ENCODE results near the gene CSPG5.

Gene CSPG5

DNA sequence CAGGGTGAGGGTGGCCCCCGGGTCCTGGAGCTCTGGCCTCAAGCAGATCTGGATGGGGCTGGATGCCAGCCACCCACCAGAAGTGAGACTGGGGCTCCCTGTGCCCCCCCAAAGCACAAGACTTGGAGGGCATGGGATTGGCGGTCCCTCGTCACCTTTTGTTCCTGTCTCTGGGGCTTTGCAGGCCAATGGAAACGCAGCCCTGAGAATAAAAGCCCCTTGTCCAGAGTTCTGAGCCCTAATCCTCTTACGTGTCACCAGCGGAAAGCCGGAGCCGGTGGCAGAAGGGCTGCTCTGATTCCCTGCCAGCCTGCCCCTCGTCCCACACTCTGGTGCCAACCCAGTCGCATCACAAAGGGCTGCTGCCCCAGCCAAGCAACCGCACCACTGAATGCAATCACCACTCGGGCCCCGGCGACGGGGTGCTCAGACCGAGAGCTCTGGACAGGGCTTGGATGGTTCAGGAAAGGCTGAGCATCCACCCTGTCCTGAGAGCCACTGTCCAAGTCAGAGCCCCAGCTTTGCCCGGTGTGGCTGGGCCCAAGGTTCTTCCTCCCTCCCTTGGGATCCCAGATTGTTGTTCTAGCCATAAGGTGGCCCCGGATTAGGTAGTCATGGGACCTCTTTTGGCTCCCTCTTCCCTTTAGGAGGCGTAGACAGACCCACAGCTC lies 42.3 kb downstream of the CSPG5 start:
- TF ChIP-seq ZNF274 (IDR thresholded peaks at IDR 0.05; ENCODE audit: low read depth, low read length): no peak
- no peak overlapping the region for H3K4me3 ChIP-seq (ENCODE audit: low read length)

DNA sequence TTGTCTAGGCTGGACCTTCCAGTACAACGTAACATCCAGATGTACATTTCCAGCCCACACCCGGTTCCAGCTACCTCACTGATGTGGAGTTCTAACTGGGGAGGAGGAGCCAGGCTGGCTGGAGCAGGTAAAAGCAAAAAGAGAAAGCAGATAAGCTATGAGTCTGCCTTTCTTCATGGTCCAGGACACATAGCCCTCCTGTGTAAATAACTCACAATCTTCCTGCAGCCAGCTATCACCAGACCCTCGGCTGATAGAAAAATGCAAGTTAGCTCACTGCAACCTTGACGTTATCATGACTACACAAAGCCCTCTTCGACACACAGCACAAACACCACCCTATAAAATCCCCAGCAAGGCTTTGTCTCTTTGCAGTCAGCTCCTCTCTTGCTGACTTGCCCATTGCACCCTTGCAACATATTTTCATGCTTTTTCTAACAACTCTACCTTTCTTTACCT lies 44.6 kb downstream of the CSPG5 start:
- TF ChIP-seq ZNF274 (IDR thresholded peaks at IDR 0.05; ENCODE audit: low read depth, low read length): no peak
- no peak overlapping the region for H3K4me3 ChIP-seq (ENCODE audit: low read length)

DNA sequence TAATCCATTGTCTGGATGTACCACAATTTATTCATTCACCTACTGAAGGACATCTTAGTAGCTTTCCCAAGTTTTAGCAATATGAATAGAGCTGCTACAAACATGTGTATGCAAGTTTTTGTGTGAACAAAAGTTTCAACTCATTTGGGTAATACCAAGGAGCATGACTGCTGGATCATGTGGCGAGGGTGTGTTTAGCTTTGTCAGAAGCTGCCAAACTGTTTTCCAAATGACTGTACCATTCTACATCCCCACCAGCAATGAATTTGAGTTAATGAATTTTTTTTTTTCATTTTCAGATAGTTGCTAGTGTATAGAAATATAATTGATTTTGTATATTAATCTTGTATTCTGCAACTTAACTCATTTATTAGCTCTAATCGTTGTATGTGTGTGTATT lies 45.2 kb downstream of the CSPG5 start:
- no peak for TF ChIP-seq ZNF274 (IDR thresholded peaks at IDR 0.05; ENCODE audit: low read depth, low read length)
- H3K4me3 ChIP-seq (ENCODE audit: low read length): no peak overlapping the region

DNA sequence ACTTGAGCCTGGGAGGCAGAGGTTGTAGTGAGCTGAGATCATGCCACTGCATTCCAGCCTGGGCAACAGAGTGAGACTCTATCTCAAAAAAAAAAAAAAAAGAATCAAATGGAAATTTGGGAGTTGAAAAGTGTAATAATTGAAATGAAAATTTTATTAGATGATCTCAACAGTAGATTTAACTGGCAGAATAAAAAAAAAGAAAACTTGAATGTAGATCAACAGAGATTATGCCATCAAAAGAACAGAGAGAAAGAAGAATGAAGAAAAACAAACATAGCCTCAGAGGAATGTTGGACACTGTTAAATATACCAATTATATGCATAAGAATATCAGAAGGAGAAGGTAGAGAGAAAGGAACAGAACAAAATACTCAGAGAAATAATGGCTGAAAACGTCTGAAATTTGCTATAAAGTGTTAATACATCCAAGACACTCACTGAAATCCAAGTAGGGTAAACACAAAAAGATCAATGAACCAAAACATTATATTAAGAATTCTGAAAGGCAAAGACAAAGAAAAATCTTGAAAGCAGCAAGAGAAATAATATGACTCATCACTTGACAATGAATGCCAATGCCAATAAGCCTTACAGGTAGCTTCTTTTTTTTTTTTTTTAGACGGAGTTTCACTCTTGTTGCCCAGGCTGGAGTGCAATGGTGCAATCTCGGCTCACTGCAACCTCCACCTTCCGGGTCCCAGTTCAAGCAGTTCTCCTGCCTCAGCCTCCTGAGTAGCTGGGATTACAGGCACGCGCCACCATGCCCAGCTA lies 50.5 kb downstream of the CSPG5 start:
- no peak for TF ChIP-seq ZNF274 (IDR thresholded peaks at IDR 0.05; ENCODE audit: low read depth, low read length)

DNA sequence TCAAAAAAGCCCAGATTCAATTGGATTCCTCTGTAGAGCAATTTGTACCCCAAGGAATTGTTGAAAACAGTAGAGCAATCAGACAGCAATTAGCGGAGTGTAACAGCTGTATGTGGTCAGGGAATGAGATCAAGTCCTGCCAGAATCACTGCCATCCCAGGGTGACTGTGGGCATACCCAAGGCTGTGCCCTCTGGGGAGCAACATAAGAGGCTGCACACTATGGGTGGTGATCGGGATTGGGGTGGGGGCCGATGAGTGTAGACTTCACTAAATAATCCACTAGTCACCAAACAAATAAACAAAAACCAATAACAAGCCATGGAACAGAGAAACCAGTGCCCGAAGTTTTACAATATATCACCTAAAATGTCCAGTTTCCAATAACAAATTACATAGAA lies 53.0 kb downstream of the CSPG5 start:
- no peak overlapping the region for H3K4me3 ChIP-seq (ENCODE audit: low read length)
- no peak for TF ChIP-seq ZNF274 (IDR thresholded peaks at IDR 0.05; ENCODE audit: low read depth, low read length)

More for the DNA sequence above, 50.5 kb downstream of the CSPG5 start:
- H3K4me3 ChIP-seq (ENCODE audit: low read length): no peak overlapping the region

DNA sequence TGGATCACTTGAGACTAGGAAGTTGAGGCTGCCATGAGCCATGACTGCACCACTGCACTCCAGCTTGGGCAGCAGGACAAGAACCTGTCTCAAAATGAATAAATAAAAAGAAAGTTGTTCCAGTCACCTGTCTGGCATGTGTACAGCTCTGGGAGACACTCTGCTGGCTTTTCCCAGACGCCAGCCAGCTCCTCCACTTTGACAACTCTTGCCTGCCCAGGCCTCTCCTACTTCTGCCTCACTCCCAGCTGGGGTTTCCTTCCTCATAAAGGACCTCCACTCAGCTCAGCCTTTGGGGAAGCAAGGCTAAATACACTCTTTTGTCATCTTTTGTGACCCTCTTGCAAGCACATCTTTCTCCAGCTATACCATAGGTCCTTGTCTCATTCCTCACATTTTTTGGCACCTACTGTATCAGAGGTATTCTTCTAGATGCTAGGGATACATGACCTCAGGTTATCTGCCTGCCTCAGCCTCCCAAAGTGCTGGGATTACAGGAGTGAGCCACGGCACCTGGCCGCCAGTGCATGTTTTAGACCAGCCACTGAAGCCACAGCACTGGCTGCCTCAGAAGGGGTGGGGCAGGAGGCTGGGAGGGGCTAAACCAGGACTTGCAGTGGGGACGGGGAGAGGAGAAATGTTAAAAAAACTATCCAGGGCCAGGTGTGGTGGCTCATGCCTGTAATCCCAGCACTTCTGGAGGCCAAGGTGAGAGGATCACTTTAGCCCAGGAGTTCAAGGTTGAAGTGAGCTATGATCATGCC lies 55.2 kb downstream of the CSPG5 start:
- no peak overlapping the region for H3K4me3 ChIP-seq (ENCODE audit: low read length)
- TF ChIP-seq ZNF274 (IDR thresholded peaks at IDR 0.05; ENCODE audit: low read depth, low read length): no peak

DNA sequence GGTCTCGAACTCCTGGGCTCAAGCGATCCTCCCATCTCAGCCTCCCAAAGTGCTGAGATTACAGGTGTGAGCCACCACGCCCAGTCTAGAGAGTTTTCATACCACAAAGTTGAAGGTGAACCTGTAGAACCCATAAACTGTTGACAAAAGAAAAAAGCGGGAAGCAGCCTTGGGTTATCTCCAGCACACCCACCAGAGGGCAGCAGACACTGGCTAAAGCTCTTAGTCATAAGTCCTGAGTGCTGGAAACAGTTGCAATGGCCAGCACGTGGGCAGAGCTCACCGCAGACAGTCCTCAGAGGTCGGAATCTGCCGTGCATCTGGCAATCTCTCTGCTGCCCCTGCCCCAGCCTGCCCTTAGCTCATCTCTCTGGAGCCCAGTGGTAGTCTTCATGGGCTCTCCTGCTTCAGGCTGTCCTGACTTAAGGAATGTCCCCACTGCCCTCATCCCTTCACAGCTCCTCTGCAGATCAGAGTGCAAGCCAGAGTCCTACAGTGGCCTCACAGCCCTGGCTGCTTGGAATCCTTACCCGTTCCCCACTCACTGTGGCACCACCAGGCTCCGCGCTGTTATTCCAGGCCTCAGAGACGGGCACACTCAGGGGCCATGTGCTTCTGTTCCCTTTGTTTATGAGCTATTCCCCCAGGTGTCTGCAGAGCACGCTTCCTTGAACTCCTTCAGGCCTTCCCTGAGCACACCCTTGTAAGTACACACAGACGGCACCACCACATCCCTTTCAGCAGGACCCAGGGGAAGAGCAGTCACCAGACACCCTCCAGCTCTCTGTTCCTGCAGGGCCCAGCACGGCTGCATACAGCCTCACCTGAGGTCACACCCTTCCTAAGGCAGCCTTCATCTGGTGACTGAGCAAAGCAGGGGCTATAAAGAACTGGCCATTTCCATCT lies 56.3 kb downstream of the CSPG5 start:
- H3K4me3 ChIP-seq (ENCODE audit: low read length): no peak overlapping the region
- no peak for TF ChIP-seq ZNF274 (IDR thresholded peaks at IDR 0.05; ENCODE audit: low read depth, low read length)

DNA sequence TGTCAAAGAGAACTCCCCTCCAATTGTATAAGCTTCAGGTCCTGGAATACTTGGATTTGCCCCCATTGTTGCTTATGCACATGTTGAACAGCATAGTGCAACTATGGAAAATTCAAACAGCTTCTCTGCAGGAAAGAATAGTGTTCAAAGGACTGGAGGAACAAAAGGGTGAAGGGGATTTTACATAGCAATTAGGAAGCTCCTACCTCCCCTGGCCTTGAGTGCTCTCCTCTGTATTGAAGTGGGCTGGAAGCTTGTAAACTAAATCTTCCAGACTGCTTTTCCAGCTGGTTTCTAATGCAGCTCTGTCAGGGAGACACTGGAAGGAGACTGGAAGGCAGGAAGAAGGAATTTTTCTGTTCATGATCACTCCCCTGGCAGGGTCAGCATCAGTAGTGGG lies 57.9 kb downstream of the CSPG5 start:
- H3K4me3 ChIP-seq (ENCODE audit: low read length): no peak overlapping the region
- no peak for TF ChIP-seq ZNF274 (IDR thresholded peaks at IDR 0.05; ENCODE audit: low read depth, low read length)

DNA sequence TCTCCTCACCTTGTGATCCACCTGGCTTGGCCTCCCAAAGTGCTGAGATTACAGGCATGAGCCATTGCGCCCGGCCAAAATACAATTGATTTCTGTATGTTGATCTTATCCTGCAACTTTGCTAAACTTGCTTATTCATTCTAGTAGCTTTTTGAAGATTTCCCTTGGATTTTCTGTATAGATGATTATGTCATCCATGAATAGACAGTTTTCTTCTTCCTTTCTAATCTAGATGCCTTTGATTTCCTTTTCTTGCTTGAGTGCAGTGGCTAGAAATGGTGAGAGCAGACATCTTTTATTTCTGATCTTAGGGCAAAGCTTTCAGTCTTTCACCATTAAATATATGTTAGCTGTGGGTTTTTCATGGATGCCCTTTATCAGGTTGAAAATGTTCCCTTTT lies 60.7 kb downstream of the CSPG5 start:
- no peak for TF ChIP-seq ZNF274 (IDR thresholded peaks at IDR 0.05; ENCODE audit: low read depth, low read length)
- no peak overlapping the region for H3K4me3 ChIP-seq (ENCODE audit: low read length)

DNA sequence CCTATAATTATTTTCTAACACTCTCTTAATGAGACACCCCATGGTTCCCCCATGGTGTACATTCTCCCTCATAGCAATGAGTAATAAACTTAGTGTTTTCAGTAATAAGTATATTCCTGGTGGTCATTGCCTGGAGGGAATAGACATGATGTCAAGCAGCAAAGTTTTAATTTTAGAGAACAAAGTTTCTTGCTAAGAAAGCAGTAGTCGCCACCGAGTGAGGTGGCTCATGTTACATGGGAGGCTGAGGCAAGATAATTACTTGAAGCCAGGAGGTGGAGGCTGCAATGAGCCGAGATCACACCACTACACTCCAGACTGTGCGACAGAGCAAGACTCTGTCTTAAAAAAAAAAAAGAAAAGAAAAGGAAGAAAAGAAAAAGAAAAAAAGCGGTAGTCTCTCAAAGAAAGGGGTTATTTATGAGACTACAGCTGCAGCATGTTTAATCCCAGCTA lies 62.8 kb downstream of the CSPG5 start:
- no peak for TF ChIP-seq ZNF274 (IDR thresholded peaks at IDR 0.05; ENCODE audit: low read depth, low read length)
- no peak overlapping the region for H3K4me3 ChIP-seq (ENCODE audit: low read length)

DNA sequence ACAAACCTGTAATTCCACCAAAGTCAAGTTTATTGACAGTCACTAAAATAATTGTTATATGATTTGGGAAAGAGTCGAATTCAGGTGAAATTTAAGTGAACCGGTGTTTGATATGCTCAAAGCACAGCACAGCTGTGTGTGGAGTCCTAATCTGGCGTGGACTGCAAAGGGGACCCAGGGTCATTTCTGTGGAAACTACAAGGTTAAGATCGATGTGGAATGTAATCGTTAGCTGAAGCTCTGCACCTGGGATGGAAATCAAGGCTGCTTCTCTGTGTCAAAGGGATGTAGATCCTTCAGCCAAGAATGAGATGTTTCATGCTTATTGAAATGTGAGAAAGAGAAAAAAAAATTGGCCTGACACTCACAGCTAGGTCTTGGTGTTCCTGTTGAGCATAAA lies 63.6 kb downstream of the CSPG5 start:
- H3K4me3 ChIP-seq (ENCODE audit: low read length): no peak overlapping the region
- no peak for TF ChIP-seq ZNF274 (IDR thresholded peaks at IDR 0.05; ENCODE audit: low read depth, low read length)

DNA sequence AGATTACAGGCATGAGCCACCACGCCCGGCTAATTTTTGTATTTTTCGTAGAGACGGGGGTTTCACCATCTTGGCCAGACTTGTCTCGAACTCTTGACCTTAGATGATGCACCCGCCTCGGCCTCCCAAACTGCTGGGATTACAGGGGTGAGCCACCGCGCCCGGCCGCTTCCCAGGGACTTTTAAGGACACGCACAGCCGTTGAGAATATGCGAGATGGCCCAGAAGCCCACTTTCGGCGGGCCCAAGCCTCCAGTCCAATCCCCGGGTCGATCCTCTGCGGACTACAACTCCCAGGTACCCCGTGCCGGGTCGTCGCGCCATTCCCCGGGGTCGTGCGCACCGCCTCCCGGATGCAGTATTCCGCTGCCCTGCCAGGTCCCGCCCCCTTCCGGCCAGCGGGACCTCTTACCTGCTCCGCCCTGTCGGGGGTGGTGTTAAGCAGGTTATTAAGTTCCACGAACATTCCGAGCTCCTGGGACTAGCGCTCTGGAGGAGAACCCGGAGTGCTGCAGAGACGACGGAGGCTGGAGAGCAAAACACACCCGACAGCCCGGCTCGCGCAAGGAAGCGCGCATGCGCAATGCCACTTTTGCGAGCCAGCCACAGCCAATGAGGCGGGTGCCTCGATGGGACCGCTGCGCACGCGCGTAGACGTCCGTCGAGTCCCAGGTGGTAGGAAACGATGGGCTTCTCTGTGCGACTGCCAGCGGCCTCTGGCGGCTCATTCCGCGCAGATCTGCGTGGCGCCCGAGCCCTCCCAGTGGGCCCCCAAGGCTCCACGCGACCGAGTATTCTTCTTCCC lies 65.3 kb downstream of the CSPG5 start, which contains the start of gene ELP6:
TSS of gene ELP6 (minus strand) at position 588 of the 805 bp plus-strand sequence. CDS start at position 466, 122 bp downstream.
- H3K4me3 ChIP-seq (ENCODE audit: low read length): peak within 1 kb of the TSS; percentile 77

More for the DNA sequence above, 65.3 kb downstream of the CSPG5 start, which contains the start of gene ELP6:
- no peak for TF ChIP-seq ZNF274 (IDR thresholded peaks at IDR 0.05; ENCODE audit: low read depth, low read length)

Data from GM08714 (cell line).